Stimulated activated naive CD8-positive, alpha-beta T cell treated with anti-CD3 and anti-CD28 coated beads, Interleukin-15, Interleukin-2, amounts not matched to agents 100 ng/mL and 50 ng/mL, for 24 hours (primary cell): ENCODE results near the gene FAIM2.

Experiments used
- H3K27ac Mint-ChIP-seq: one replicate; pipeline ENCODE4 v1.8.0; 2021; ENCODE audit warnings: mild to moderate bottlenecking, mixed read lengths
- H3K27me3 Mint-ChIP-seq: one replicate; pipeline ENCODE4 v1.8.0; 2021; ENCODE audit warnings: mixed read lengths
- H3K36me3 Mint-ChIP-seq: one replicate; pipeline ENCODE4 v1.8.0; 2021; ENCODE audit warnings: low read depth, mixed read lengths
- H3K4me1 Mint-ChIP-seq: one replicate; pipeline ENCODE4 v1.8.0; 2021; ENCODE audit warnings: low read depth, mixed read lengths
- H3K4me3 Mint-ChIP-seq: one replicate; pipeline ENCODE4 v1.8.0; 2021; ENCODE audit warnings: mild to moderate bottlenecking, mixed read lengths
- H3K9me3 Mint-ChIP-seq: one replicate; pipeline ENCODE4 v1.8.0; 2021; ENCODE audit warnings: mixed read lengths

The FAIM2 gene

GRCh38 chr12:49903700-49904423 is at the start of gene FAIM2:
Gene FAIM2, minus strand, starts transcription at chr12:49903900. Its CDS starts 108 bp downstream, at chr12:49903792.
- Mint-ChIP-seq H3K27me3 (peaks cover 12% of the 10 kb centered on the region), H3K4me3 (peak within 1 kb of the TSS; percentile 63), H3K27ac (no peak within 1 kb of the TSS), H3K36me3 (no peaks in the 10 kb centered on the region), H3K4me1 (peaks cover 10% of the 10 kb centered on the region), H3K9me3 (no peaks in the 10 kb centered on the region)

GRCh38 chr12:49953151-49953550 is 49.5 kb upstream of the FAIM2 start:
- Mint-ChIP-seq H3K27ac (no peak overlapping the region), H3K4me3 (no peak overlapping the region), H3K27me3 (peaks cover 38% of the 10 kb centered on the region), H3K9me3 (no peaks in the 10 kb centered on the region), H3K36me3 (no peaks in the 10 kb centered on the region), H3K4me1 (no peaks in the 10 kb centered on the region)

GRCh38 chr12:49952391-49953055 is 48.8 kb upstream of the FAIM2 start:
- H3K4me3 Mint-ChIP-seq = no peak overlapping the region
- H3K27ac Mint-ChIP-seq = no peak overlapping the region
- H3K36me3 Mint-ChIP-seq = no peaks in the 10 kb centered on the region
- peaks cover 31% of the 10 kb centered on the region for H3K27me3 Mint-ChIP-seq
- H3K9me3 Mint-ChIP-seq = no peaks in the 10 kb centered on the region
- H3K4me1 Mint-ChIP-seq = no peaks in the 10 kb centered on the region

- H3K4me1 Mint-ChIP-seq = peaks cover 2% of the 10 kb centered on the region
- no peak overlapping the region for H3K27ac Mint-ChIP-seq
- H3K27me3 Mint-ChIP-seq = peaks cover 22% of the 10 kb centered on the region
Observed at GRCh38 chr12:49951411-49952240, 47.9 kb upstream of the FAIM2 start.

GRCh38 chr12:49950273-49951251 is 46.9 kb upstream of the FAIM2 start, which contains the start of gene AQP2:
Gene AQP2, plus strand, starts transcription at chr12:49950737. Its CDS starts 94 bp downstream, at chr12:49950831.
- Mint-ChIP-seq H3K9me3 (no peaks in the 10 kb centered on the region), H3K36me3 (no peaks in the 10 kb centered on the region), H3K4me3 (no peak within 1 kb of the TSS), H3K4me1 (peaks cover 13% of the 10 kb centered on the region), H3K27ac (no peak within 1 kb of the TSS), H3K27me3 (peaks cover 14% of the 10 kb centered on the region)

More at GRCh38 chr12:49951411-49952240, 47.9 kb upstream of the FAIM2 start:
- no peak overlapping the region for H3K4me3 Mint-ChIP-seq
- H3K36me3 Mint-ChIP-seq = no peaks in the 10 kb centered on the region
- no peaks in the 10 kb centered on the region for H3K9me3 Mint-ChIP-seq

- no peaks in the 10 kb centered on the region for H3K9me3 Mint-ChIP-seq
- no peak overlapping the region for H3K4me3 Mint-ChIP-seq
- H3K27me3 Mint-ChIP-seq = peaks cover 12% of the 10 kb centered on the region
- peaks cover 20% of the 10 kb centered on the region for H3K4me1 Mint-ChIP-seq
- no peak overlapping the region for H3K27ac Mint-ChIP-seq
- H3K36me3 Mint-ChIP-seq = no peaks in the 10 kb centered on the region
Observed at GRCh38 chr12:49949866-49950265, 46.2 kb upstream of the FAIM2 start.

- H3K4me1 Mint-ChIP-seq = peaks cover 27% of the 10 kb centered on the region
Observed at GRCh38 chr12:49948866-49949845, 45.5 kb upstream of the FAIM2 start.

GRCh38 chr12:49947593-49948226 is 44.0 kb upstream of the FAIM2 start:
- Mint-ChIP-seq H3K9me3 (no peaks in the 10 kb centered on the region), H3K4me3 (no peak overlapping the region), H3K4me1 (peaks cover 27% of the 10 kb centered on the region), H3K36me3 (no peaks in the 10 kb centered on the region), H3K27ac (no peak overlapping the region), H3K27me3 (no peaks in the 10 kb centered on the region)

More at GRCh38 chr12:49948866-49949845, 45.5 kb upstream of the FAIM2 start:
- no peak overlapping the region for H3K4me3 Mint-ChIP-seq
- peaks cover 5% of the 10 kb centered on the region for H3K27me3 Mint-ChIP-seq
- H3K27ac Mint-ChIP-seq = no peak overlapping the region
- H3K36me3 Mint-ChIP-seq = no peaks in the 10 kb centered on the region
- no peaks in the 10 kb centered on the region for H3K9me3 Mint-ChIP-seq

- no peaks in the 10 kb centered on the region for H3K9me3 Mint-ChIP-seq
- peak overlapping the region; percentile 95 for H3K27ac Mint-ChIP-seq
- H3K4me3 Mint-ChIP-seq = no peak overlapping the region
- H3K4me1 Mint-ChIP-seq = peaks cover 27% of the 10 kb centered on the region
- no peaks in the 10 kb centered on the region for H3K27me3 Mint-ChIP-seq
- H3K36me3 Mint-ChIP-seq = no peaks in the 10 kb centered on the region
Observed at GRCh38 chr12:49946497-49946896, 42.8 kb upstream of the FAIM2 start.

GRCh38 chr12:49946086-49946485 is 42.4 kb upstream of the FAIM2 start:
- H3K4me1 Mint-ChIP-seq = peaks cover 27% of the 10 kb centered on the region
- peak overlapping the region; percentile 95 for H3K27ac Mint-ChIP-seq
- H3K4me3 Mint-ChIP-seq = no peak overlapping the region
- H3K36me3 Mint-ChIP-seq = no peaks in the 10 kb centered on the region
- no peaks in the 10 kb centered on the region for H3K27me3 Mint-ChIP-seq
- no peaks in the 10 kb centered on the region for H3K9me3 Mint-ChIP-seq

GRCh38 chr12:49945394-49946080 is 41.8 kb upstream of the FAIM2 start:
- peak overlapping the region; percentile 85 for H3K4me3 Mint-ChIP-seq
- peak overlapping the region; percentile 95 for H3K27ac Mint-ChIP-seq
- H3K27me3 Mint-ChIP-seq = no peaks in the 10 kb centered on the region
- H3K4me1 Mint-ChIP-seq = peaks cover 27% of the 10 kb centered on the region
- H3K9me3 Mint-ChIP-seq = no peaks in the 10 kb centered on the region
- no peaks in the 10 kb centered on the region for H3K36me3 Mint-ChIP-seq

GRCh38 chr12:49944718-49945117 is 41.0 kb upstream of the FAIM2 start:
- peak overlapping the region; percentile 85 for H3K4me3 Mint-ChIP-seq
- peak overlapping the region; percentile 95 for H3K27ac Mint-ChIP-seq
- no peaks in the 10 kb centered on the region for H3K36me3 Mint-ChIP-seq
- no peaks in the 10 kb centered on the region for H3K9me3 Mint-ChIP-seq
- peaks cover 27% of the 10 kb centered on the region for H3K4me1 Mint-ChIP-seq
- no peaks in the 10 kb centered on the region for H3K27me3 Mint-ChIP-seq
